ENCODE data around the gene HRH1.
"Not testable (repeated sequence)": the region's sequence is repeated elsewhere in the genome, so short reads cannot be mapped to it uniquely, and the experiment has no call there.

The HRH1 gene

DNA sequence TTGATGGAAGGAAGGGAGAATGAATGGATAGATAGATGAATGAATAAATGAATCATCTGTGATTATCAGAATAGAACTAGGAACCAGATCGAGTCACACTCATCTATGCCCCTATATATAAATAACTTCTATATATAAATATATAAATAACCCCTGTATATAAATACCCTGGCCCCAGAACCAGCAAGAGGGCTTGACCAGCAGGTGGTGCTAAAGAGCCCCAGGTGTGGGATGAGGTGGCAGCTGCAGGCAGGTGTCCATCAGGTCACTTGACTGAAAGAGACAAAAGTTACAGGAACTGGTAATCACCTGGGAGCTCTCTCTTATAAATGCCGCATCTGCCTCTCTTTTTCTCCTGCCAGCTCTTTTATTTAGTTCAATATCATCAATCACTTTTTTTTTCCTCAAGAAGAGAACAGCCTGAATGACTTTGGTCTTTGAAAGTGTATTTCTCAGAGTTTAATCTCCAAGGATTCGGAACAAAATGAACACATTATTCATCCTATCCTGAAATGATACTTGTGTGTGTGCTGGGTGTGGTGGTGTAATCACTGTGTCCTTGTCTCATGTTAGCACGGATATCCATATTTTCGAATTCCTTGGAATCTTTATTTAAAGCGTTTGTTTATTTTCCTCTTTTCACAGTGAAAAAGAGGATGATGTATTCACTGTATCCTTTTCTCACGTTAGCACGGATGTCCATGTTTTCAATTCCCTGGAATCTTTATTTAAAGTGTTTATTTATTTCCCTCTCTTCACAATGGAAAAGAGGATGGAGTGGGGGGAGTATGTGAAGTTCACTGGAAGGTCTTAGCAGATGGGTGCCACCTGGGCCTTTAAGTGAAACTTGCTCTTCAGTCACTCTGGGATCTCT, 82.5 kb downstream of the HRH1 start:
- FAIRE-seq (no peak), DNase-seq (ENCODE audit: low spot score) (peak; percentile 56)

DNA sequence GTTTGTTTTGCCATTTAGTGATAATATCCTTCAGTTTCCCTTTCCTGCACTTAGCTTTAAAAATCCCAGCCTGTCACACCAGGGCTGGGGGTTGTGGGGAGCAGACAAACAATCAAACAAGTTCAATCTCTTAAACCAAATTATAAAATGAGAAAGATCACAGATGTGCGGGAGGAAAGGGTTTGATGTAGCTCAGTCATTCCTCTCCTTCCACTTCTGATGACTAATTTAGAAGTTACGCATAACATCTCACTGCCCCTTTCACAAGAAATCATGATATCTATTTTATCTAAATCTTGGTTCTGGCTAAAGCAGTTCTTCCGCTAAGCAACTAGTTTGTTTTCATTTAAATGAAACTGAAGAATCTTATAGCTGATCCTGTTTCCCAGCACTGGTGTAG, 83.8 kb downstream of the HRH1 start:
- FAIRE-seq (no peak), DNase-seq (ENCODE audit: low spot score) (peak; percentile 56)

DNA sequence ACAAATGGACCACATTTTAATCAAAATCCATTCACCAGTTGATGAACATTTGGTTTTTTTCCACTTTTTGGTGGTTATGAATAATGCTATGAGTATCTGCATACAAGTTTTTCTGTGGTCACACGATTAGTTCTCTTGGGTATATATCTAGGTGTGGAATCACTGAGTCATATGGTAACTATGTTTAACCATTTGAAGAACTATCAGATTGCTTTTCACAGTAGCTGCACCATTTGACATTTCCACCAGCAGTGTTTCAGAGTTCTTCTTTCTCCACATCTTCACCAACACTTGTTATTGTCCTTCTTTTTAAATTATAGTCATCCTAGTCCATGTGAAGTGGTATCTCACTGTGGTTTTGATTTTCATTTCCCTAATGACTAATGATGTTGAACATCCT, 84.6 kb downstream of the HRH1 start:
- DNase-seq (ENCODE audit: low spot score) (peak; percentile 40), FAIRE-seq (no peak)

DNA sequence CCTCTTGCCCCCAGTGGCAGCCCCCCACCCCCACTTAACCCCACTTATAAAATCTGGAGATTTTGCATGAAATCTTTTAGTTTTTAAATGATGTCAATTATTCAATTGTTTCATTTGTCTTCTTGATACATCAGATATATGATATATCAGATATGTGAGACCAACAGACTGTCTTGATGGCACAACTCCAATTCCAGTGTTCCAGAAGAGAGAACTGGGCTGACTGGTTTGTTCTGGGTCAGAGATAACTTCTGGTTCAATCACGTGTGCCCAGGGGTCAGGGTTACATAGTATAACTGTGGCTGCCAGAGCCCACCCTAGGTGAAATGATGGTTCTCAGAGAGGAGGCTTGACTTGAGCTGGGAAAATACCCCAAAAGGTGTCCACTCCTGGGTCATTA, 85.5 kb downstream of the HRH1 start:
- no peak for DNase-seq (ENCODE audit: low spot score)
- FAIRE-seq: no peak

DNA sequence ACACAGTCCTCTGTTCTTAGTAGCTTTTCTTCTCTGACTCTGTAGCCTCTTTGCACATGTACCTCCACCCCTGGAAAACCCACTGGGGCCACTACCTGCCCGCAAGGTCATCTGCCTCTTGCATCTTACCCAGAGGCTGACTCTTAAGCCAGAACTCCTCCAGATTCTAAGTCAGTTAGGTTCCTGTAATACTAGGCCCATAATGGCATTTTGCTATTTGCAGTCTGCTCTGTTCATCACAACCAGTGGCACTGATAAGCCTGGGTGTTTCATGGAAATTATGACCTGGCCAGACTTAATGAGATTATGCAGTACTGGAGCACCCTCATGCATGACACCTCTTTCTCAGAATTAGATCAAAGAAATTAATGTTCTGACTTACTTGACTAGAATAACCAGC, 86.2 kb downstream of the HRH1 start:
- FAIRE-seq (no peak), DNase-seq (ENCODE audit: low spot score) (no peak)

DNA sequence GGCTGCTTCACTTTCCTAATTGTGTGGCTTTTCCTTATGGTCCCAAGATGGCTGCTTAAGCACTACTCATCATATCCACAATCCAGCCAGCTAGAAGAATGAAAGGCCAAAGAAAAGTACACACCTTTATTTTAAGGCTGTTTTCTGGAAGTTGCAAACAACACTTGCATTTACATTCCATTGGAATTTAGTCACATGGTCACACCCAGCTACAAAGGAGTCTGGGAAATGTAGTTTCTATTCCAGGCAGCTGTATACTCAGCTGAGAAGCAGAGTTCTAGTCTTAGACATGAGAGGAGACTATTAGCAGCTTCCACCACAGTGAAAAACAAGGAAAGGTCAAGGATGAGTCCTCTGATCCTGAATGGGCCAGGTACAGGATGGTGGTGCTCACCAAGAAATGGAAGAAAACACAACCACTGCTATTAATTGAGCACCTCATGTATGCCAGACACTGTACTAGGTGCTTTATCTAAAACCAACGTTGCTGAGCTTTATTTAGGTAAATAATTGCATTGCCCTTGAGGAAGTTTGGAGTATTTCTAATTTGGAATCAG, 89.9 kb downstream of the HRH1 start:
- DNase-seq (ENCODE audit: low spot score) (peak; percentile 43), FAIRE-seq (no peak)

DNA sequence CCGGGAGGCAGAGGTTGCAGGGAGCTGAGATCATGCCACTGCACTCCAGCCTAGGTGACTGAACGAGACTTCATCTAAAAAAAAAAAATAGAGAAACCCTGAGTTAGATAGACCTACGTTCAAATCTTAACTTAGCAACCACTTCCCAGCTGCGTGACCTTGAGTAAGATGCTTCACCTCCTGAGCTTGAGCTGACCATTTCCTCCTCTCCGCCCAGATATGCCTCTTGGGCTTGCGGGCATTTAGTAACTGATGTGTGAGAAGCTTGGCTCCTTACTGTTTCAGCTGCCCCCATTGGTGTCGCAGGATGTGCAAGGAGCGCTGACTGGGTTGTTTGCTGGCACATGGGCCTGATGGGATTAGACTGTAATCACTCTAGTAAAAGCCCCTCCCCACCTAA, 91.0 kb downstream of the HRH1 start:
- DNase-seq (ENCODE audit: low spot score) (no peak), FAIRE-seq (no peak)

DNA sequence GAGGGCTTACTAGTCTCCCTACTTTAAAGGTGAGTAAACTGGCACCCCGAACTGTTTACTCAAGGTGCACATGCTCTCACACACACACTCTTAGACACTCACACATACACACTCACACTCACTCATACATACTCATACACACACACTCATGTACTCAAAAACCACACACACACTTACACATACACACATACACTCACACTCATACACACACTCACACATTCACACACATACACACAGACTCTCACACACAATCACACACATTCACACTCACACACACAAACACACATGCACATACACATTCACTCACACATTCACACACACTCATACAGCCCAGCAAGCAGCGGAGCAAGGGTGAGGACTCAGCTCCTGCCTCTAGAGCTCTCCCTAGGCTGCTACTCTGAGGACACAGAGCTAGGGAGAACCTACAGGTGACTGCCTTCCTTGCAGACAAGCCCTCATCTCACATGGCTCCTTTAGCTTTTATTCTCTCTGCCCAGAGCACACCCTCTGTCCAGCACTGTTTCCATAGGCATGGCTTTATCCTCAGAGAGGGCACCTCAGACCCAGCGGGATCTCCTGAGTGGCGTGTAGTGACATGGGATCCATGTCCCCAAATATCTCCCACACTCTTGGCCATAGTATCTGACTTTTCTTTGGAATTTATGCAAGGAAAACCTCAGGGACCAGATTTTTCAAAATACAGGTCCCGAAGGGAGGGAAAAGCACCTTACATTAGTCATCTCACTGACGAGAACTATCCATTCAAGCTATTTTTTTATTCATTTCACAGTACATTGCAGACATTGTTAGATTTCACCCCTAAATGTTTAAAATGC, 91.8 kb downstream of the HRH1 start:
- FAIRE-seq: peak; percentile 23
- DNase-seq (ENCODE audit: low spot score): peak; percentile 37

DNA sequence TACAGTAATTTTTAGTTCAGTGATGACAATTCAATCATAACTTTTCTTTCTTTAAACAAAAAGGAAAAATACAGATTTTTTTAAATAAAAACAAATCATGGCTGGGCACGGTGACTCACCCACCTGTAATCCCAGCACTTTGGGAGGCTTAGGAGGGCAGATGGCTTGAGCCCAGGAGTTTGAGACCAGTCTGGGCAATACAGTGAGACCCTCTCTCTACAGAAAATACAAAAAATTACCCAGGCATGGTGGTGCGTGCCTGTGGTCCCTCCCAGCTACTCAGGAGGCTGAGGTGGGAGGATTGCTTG, 92.3 kb downstream of the HRH1 start:
- no peak for FAIRE-seq
- DNase-seq (ENCODE audit: low spot score): no peak

DNA sequence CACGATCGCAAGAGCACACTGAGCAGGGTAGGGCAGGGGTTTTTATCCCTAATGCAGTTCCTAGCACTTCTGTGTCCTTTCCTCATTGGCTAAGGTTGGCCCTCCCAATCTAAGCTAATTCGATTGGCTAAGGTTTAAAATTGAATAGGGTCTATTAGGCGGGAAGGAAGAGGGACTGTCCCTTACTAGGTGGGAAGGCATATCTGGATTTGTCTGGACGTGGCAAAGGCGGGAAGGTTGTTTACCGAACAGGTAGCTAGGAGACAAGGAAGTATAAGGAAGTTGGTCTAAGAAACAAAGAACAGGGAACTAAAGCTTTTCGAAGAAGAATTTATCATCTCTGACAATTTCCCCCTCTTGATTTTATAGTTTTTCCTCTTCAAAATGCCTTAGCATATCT, 93.1 kb downstream of the HRH1 start:
- DNase-seq (ENCODE audit: low spot score) (no peak), FAIRE-seq (no peak)

DNA sequence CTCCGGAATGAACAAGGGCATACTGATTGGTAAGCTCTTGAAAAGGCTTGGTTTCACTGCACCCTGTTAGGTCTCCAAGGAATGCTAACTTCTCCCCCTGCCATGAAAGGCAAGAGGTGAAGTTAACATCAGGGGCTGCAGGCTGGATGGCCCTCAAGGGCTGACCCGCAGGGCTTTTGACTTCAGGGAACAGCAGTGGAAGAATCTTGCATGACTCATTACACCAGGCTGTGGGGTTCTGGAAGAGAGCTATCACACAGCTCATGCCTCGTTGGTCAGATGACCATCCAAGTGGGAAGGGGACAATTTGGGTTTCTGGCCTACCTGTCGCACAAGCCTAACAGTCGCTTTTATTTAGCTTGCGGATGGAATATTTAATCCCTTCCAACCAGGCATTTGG, 94.3 kb downstream of the HRH1 start:
- DNase-seq (ENCODE audit: low spot score) (no peak), FAIRE-seq (no peak)

DNA sequence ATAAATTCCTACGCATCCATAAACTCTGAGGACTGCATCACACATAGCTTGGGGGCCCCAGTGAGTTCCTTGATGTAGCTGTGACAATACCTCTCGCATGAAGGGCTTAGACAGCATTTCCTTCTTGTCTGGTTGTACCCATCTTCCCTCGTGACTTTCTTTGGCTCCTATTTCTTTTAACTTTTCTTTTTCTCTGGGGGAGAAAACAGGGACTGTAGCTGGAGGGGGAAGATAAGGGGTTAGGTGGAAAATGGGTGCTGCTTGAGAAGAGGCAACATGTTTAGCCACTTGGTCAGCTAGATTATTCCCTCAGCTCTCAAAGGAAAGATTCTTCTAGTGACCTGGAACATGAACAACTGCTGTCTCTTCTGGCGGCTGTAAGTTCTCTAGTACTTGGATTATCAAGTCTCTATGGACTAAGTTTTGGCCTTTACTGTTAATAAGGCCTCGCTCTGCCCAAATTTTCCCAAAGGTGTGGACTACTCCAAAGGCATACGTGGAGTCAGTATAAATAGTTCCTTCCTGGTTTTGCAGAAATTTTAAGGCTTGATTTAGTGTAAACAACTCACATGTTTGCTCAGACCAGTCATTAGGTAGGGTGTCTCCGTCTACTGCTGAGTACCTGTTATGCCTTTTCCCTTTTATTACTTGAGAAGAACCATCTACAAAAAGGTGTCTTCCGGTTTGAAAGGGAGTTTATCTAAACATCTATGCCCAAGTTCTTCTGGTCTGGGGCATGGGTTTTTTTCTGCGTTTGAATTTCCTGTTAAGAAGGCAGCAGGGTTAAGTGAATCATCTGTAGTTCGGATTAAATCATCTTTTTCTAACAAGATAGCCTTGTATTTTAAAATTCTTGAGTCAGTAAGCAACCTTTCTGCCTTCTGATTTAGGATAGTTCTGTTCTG, 96.9 kb downstream of the HRH1 start:
- no peak for DNase-seq (ENCODE audit: low spot score)
- no peak for FAIRE-seq

DNA sequence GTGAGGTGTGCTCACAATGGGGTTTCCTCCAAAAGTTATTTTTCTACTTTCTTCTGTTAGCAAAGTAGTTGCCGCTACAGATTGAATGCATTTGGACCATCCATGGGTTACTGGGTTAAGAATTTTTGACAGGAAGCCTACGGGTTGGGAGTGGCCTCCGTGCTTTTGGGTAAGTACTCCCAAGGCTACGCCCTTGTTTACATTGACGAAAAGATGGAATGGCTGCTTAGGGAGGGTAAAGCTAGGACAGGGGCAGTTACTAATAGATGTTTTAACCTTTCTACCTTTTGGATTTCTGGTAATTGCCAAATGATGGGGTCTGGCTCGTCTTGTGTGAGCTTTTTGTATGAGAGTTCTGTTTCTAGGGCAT, 97.5 kb downstream of the HRH1 start:
- FAIRE-seq: no peak
- no peak for DNase-seq (ENCODE audit: low spot score)

DNA sequence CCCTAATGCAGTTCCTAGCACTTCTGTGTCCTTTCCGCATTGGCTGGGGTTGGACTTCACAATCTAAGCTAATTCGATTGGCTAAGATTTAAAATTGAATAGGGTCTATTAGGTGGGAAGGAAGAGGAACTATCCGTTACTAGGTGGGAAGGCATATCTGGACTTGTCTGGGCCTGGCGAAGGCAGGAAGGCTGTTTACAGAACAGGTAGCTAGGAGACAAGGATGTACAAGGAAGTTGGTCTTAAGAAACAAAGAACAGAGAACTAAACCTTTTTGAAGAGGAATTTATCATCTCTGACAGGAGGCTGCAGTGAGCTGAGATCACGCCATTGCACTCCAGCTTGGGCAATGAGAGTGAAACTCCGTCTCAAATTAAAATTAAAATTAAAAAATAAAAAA, 100.6 kb downstream of the HRH1 start:
- FAIRE-seq: no peak

DNA sequence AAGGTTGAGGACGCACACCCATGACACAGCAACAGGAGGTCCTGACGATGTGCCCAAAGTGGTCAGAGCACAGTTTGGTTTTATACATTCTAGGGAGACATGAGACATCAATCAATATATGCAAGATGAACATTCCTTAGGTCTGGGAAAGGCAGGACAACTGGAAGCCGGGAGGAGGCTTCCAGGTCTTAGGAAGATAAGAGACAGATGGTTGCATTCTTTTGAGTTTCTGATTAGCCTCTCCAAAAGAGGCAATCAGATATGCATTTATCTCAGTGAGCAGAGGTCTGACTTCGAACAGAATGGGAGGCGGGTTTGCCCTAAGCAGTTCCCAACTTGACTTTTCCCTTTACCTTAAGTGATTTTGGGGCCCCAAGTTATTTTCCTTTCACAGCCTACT, 101.2 kb downstream of the HRH1 start:
- not testable (repeated sequence) for FAIRE-seq; DNase-seq (ENCODE audit: low spot score)

More for the DNA sequence above, 100.6 kb downstream of the HRH1 start:
- DNase-seq (ENCODE audit: low spot score): no peak

DNA sequence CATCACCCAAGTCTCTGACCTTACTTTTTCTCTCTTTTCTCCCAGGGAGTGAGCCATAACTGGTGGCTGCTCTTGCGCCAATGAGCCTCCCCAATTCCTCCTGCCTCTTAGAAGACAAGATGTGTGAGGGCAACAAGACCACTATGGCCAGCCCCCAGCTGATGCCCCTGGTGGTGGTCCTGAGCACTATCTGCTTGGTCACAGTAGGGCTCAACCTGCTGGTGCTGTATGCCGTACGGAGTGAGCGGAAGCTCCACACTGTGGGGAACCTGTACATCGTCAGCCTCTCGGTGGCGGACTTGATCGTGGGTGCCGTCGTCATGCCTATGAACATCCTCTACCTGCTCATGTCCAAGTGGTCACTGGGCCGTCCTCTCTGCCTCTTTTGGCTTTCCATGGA, 104.7 kb downstream of the HRH1 start:
- no peak for FAIRE-seq

DNA sequence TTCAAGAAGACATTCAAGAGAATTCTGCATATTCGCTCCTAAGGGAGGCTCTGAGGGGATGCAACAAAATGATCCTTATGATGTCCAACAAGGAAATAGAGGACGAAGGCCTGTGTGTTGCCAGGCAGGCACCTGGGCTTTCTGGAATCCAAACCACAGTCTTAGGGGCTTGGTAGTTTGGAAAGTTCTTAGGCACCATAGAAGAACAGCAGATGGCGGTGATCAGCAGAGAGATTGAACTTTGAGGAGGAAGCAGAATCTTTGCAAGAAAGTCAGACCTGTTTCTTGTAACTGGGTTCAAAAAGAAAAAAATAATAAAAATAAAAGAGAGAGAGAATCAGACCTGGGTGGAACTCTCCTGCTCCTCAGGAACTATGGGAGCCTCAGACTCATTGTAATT, 106.2 kb downstream of the HRH1 start:
- DNase-seq (ENCODE audit: low spot score) (no peak), FAIRE-seq (no peak)

More for the DNA sequence above, 104.7 kb downstream of the HRH1 start:
- DNase-seq (ENCODE audit: low spot score): no peak

DNA sequence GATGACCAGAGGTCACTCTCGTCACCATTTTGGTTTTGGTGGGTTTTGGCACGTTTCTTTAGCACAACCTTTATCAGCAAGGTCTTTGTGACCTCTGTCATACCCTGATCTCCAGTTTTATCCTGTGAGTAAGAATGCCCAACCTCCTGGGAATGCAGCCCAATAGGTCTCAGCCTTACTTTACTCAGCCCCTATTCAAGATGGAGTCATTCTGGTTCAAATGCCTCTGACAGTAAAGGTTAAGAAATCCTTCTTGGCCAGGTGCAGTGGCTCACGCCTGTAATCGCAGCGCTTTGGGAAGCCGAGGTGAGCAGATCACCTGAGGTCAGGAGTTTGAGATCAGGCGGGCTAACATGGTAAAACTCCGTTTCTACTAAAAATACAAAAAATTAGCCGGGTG, 114.7 kb downstream of the HRH1 start:
- DNase-seq (ENCODE audit: low spot score) (no peak), FAIRE-seq (no peak)

DNA sequence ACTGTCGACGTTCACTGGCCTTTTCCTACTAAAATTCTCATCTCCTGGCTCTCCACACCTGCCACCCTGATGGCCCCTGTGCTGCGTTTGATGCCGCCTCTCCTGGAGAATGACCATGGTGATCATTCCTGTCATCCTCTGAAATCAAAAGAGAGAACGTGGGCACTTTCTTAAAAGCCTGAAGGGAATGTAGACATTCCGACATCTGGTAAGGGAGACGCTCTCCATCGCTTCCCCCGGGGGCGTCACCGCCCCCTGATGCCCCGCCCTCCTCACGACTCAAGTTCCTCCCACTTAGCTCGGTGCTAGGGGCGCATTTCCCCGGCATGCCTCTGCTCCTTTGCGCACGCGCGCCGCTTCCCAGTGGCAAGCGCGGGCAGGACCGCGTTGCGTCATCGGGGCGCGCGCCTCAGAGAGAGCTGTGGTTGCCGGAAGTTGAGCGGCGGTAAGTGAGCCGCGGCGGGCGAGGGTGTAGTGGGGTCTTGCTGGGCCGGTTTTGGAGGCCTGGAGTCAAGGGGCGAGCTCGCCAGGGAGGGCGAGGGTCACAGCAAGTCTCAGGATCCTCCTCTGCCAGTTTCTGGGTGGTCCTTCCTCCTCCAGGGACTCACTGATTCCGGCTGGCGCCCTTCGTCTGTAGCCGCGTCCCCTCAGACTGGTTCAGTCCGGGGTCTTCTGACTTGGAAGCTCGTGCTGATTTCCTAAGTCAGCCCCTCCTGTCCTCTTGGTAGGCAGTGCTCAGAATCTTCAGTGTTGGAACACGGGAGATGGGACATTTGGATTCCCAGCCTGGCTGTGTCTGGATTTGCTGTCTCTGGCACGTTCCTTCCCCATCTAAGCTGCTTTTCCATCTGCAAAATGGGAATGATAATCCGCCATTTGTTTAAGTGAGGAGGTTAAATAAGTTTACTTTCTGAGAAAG, 118.0 kb downstream of the HRH1 start, which contains the start of gene ATG7:
Gene ATG7, plus strand, starts transcription at position 412 of the 919 bp plus-strand sequence. CDS start 26,299 bp downstream, outside the sequence.
- peak; percentile 76 for FAIRE-seq
- peak; percentile 98 for DNase-seq (ENCODE audit: low spot score)

DNA sequence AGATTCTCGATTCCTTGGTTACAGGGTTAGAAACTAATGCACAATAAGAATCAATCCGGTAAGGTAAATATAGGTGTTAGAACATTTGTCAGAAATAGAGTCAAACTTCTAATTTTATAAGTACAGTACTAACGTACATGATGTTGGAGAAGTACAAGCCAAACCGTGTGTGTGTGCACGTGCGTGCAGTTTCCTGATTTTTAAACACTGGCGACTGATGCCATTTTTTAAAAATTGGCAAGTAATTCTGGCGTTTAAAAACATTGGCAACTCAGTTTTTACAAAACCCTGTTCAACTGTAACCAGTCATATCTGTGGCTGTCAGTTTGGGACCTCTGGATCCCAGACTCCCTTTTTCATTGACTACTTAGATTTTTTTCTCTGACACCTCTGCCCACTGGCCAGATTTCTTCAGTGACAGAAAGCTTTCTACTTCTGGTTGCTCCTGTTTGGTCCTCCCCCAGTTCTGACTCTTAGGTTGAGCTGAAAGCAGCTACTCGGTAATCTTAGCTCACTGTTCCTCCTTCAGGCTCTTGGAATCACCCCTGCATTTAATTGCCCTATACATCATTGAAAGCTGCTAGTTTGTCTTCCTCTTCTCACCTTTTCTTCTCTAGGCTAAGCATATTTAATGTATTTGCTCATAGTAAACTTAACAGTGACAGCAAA, 118.7 kb downstream of the HRH1 start:
- FAIRE-seq: no peak

More for the DNA sequence above, 118.7 kb downstream of the HRH1 start:
- DNase-seq (ENCODE audit: low spot score): no peak
